ENCODE data around the gene AP5S1.

Gene AP5S1

GRCh38 chr20:3800256-3800877, 20.0 kb upstream of the AP5S1 start:
- Histone ChIP-seq H3K27me3 (replicated peaks; ENCODE audit: control insufficient read depth, insufficient read depth, low read length) (no peaks in the 10 kb centered on the region), H3K36me3 (ENCODE audit: control insufficient read depth, insufficient read depth, low read length) (peaks cover 22% of the 10 kb centered on the region), H3K4me3 (replicated peaks; ENCODE audit: low read depth, low read length) (no peak overlapping the region)
- TF ChIP-seq CTCF (IDR thresholded peaks at IDR 0.05; ENCODE audit: insufficient read depth, low read length, poor library complexity, severe bottlenecking), result no peak
- DNase-seq (ENCODE audit: extremely low read depth, insufficient read length), result no peak

DNA sequence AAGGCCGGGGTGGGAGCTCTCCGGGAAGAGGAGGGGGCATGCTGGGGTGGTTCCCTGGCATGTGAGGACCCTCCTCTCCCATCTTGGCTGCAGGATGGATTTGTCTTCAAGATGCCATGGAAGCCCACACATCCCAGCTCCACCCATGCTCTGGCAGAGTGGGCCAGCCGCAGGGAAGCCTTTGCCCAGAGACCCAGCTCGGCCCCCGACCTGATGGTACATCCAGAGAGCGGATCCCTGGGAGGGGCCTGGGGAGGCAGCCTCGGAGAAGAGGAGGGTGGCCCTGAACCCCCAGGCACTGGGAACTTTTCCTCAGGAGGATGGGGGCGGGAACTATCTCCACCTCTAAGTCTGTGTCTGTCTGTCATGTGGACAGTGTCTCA, 19.5 kb upstream of the AP5S1 start:
- no peaks in the 10 kb centered on the region for H3K27me3 ChIP-seq (replicated peaks; ENCODE audit: control insufficient read depth, insufficient read depth, low read length)
- H3K36me3 ChIP-seq (ENCODE audit: control insufficient read depth, insufficient read depth, low read length), result peaks cover 22% of the 10 kb centered on the region
- DNase-seq (ENCODE audit: extremely low read depth, insufficient read length), result no peak
- no peak for TF ChIP-seq CTCF (IDR thresholded peaks at IDR 0.05; ENCODE audit: insufficient read depth, low read length, poor library complexity, severe bottlenecking)
- H3K4me3 ChIP-seq (replicated peaks; ENCODE audit: low read depth, low read length), result no peak overlapping the region

DNA sequence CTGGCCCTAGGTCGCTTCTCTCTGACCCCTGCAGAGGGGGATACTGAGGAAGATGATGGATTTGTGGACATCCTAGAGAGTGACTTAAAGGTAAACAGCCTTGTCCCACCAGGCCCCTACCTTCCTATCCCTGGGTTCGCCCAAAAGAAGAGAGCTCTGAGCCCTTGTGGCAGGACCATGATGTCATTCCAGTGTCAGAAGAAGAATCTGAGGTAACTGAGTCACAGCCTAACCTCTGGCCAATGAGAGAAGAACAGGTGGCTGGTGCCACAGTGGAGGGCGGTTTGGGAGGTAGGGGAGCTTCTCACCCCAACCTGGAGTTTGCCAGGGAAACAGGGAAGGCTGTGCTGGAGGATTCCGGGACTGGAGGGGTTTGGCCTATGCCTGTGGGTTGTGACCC, 19.0 kb upstream of the AP5S1 start:
- DNase-seq (ENCODE audit: extremely low read depth, insufficient read length), result no peak
- H3K36me3 ChIP-seq (ENCODE audit: control insufficient read depth, insufficient read depth, low read length), result peaks cover 26% of the 10 kb centered on the region
- no peaks in the 10 kb centered on the region for H3K27me3 ChIP-seq (replicated peaks; ENCODE audit: control insufficient read depth, insufficient read depth, low read length)
- no peak overlapping the region for H3K4me3 ChIP-seq (replicated peaks; ENCODE audit: low read depth, low read length)
- no peak for TF ChIP-seq CTCF (IDR thresholded peaks at IDR 0.05; ENCODE audit: insufficient read depth, low read length, poor library complexity, severe bottlenecking)

- TF ChIP-seq CTCF (IDR thresholded peaks at IDR 0.05; ENCODE audit: insufficient read depth, low read length, poor library complexity, severe bottlenecking), result no peak
- DNase-seq (ENCODE audit: extremely low read depth, insufficient read length), result no peak
- no peaks in the 10 kb centered on the region for H3K27me3 ChIP-seq (replicated peaks; ENCODE audit: control insufficient read depth, insufficient read depth, low read length)
- no peak overlapping the region for H3K4me3 ChIP-seq (replicated peaks; ENCODE audit: low read depth, low read length)
- peaks cover 26% of the 10 kb centered on the region for H3K36me3 ChIP-seq (ENCODE audit: control insufficient read depth, insufficient read depth, low read length)
Measured at GRCh38 chr20:3801846-3802245, 18.5 kb upstream of the AP5S1 start.

- DNase-seq (ENCODE audit: extremely low read depth, insufficient read length), result no peak
- peaks cover 26% of the 10 kb centered on the region for H3K36me3 ChIP-seq (ENCODE audit: control insufficient read depth, insufficient read depth, low read length)
- TF ChIP-seq CTCF (IDR thresholded peaks at IDR 0.05; ENCODE audit: insufficient read depth, low read length, poor library complexity, severe bottlenecking), result no peak
- no peak overlapping the region for H3K4me3 ChIP-seq (replicated peaks; ENCODE audit: low read depth, low read length)
- no peaks in the 10 kb centered on the region for H3K27me3 ChIP-seq (replicated peaks; ENCODE audit: control insufficient read depth, insufficient read depth, low read length)
Measured at GRCh38 chr20:3802524-3803239, 17.7 kb upstream of the AP5S1 start.

Data from GM06990 (cell line).